Natural killer cell (primary cell): Measurements from ENCODE around the gene RIMBP3B. TPM values are rescaled to one million over a fixed set of nuclear protein-coding genes. Genes with fewer than 3 reads are reported as not detected.
"Not testable (repeated sequence)": the region's sequence is repeated elsewhere in the genome, so short reads cannot be mapped to it uniquely, and the experiment has no call there.

Source experiments
- ATAC-seq, 3 donors: fragments of 150-1000 bp in 2 of 3; fragments of 200-7000 bp in 1 of 3; cut with Tn5 transposase; 1 replicate in 1 of 3; 2 replicates in 2 of 3; pipeline ENCODE4 v1.10.0; 2021; ENCODE audit warnings: mild to moderate bottlenecking in 2 of 3, moderate library complexity in 2 of 3
- DNase-seq, 2 donors: peaks; one replicate each; pipeline versions ENCODE4 v3.0.0 to v3.0.0-alpha.2; 2013 to 2021; ENCODE audit warnings: mixed read lengths in 1 of 2
- H3K27ac ChIP-seq: one replicate; pipeline ENCODE4 v1.5.1; 2013; ENCODE audit warnings: mild to moderate bottlenecking, low read length
- H3K27me3 ChIP-seq: one replicate; pipeline ENCODE4 v1.6.1; 2013; ENCODE audit warnings: low read length; ENCODE audit not compliant: control insufficient read depth, insufficient read depth
- H3K36me3 ChIP-seq: one replicate; pipeline ENCODE4 v1.6.1; 2013; ENCODE audit warnings: low read length; ENCODE audit not compliant: control insufficient read depth, insufficient read depth
- H3K4me1 ChIP-seq: one replicate; pipeline ENCODE4 v1.6.1; 2013; ENCODE audit warnings: low read length; ENCODE audit not compliant: control insufficient read depth, insufficient read depth
- H3K4me3 ChIP-seq: one replicate; pipeline ENCODE4 v1.5.1; 2013; ENCODE audit warnings: low read length
- H3K9me3 ChIP-seq: one replicate; pipeline ENCODE4 v1.6.1; 2013; ENCODE audit warnings: low read length; ENCODE audit not compliant: control insufficient read depth, insufficient read depth
- H3K27ac Mint-ChIP-seq, 2 donors: one replicate each; pipeline ENCODE4 v1.8.0; 2022; ENCODE audit warnings: mild to moderate bottlenecking in 2 of 2, mixed read lengths in 2 of 2, moderate library complexity in 1 of 2
- H3K27me3 Mint-ChIP-seq, 2 donors: one replicate each; pipeline ENCODE4 v1.8.0; 2022; ENCODE audit warnings: low read depth in 2 of 2, mixed read lengths in 2 of 2
- H3K36me3 Mint-ChIP-seq: one replicate; pipeline ENCODE4 v1.8.0; 2022; ENCODE audit warnings: mixed read lengths
- H3K4me1 Mint-ChIP-seq, 2 donors: one replicate each; pipeline ENCODE4 v1.8.0; 2022; ENCODE audit warnings: mixed read lengths in 2 of 2
- H3K4me3 Mint-ChIP-seq: one replicate; pipeline ENCODE4 v1.8.0; 2022; ENCODE audit warnings: mild to moderate bottlenecking, moderate library complexity, mixed read lengths
- H3K9me3 Mint-ChIP-seq, 2 donors: one replicate each; pipeline ENCODE4 v1.8.0; 2022; ENCODE audit warnings: mixed read lengths in 2 of 2
- WGBS: methylation state at CpG from one replicate; pipeline ENCODE4 v1.1.7; 2013; ENCODE audit warnings: missing lambda C conversion rate; ENCODE audit not compliant: insufficient coverage; 5-methylcytosine and 5-hydroxymethylcytosine counted together
- intact Hi-C: fragments of 100-400 bp; cut with micrococcal nuclease; formaldehyde crosslinking; loops from one replicate; pipeline ENCODE4 v1.14.2; 2022
- total RNA-seq, 4 donors: library from RNA; stranded (reverse); fragments of 120-200 nt in 1 of 4; gene quantifications; one replicate each; pipeline versions ENCODE4 v1.2.3 to v1.2.4, GENCODE V29; 2013 to 2022

Gene RIMBP3B, protein sequence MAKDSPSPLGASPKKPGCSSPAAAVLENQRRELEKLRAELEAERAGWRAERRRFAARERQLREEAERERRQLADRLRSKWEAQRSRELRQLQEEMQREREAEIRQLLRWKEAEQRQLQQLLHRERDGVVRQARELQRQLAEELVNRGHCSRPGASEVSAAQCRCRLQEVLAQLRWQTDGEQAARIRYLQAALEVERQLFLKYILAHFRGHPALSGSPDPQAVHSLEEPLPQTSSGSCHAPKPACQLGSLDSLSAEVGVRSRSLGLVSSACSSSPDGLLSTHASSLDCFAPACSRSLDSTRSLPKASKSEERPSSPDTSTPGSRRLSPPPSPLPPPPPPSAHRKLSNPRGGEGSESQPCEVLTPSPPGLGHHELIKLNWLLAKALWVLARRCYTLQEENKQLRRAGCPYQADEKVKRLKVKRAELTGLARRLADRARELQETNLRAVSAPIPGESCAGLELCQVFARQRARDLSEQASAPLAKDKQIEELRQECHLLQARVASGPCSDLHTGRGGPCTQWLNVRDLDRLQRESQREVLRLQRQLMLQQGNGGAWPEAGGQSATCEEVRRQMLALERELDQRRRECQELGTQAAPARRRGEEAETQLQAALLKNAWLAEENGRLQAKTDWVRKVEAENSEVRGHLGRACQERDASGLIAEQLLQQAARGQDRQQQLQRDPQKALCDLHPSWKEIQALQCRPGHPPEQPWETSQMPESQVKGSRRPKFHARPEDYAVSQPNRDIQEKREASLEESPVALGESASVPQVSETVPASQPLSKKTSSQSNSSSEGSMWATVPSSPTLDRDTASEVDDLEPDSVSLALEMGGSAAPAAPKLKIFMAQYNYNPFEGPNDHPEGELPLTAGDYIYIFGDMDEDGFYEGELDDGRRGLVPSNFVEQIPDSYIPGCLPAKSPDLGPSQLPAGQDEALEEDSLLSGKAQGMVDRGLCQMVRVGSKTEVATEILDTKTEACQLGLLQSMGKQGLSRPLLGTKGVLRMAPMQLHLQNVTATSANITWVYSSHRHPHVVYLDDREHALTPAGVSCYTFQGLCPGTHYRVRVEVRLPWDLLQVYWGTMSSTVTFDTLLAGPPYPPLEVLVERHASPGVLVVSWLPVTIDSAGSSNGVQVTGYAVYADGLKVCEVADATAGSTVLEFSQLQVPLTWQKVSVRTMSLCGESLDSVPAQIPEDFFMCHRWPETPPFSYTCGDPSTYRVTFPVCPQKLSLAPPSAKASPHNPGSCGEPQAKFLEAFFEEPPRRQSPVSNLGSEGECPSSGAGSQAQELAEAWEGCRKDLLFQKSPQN (N-terminal part only)
- total RNA-seq: under 1 TPM in 2 of 3 donors, not detected in 1; 0.14 to 0.70 TPM
- 0.63 TPM for total RNA-seq (2013)

- ATAC-seq: peak; percentile 73 to 78 (median 74)
- H3K9me3 Mint-ChIP-seq, H3K27ac ChIP-seq, H3K27me3 ChIP-seq, DNase-seq, H3K4me3 ChIP-seq, H3K27me3 Mint-ChIP-seq, H3K27ac Mint-ChIP-seq, H3K4me3 Mint-ChIP-seq, H3K4me1 Mint-ChIP-seq, H3K9me3 ChIP-seq, H3K36me3 Mint-ChIP-seq, H3K36me3 ChIP-seq, intact Hi-C loops, H3K4me1 ChIP-seq: not testable (repeated sequence)
- WGBS: no CpG with 5 or more reads among the region's 91 CpGs
These were observed at the start of gene RIMBP3B for GRCh38 chr22:21383701-21384467. RIMBP3B (plus strand) TSS chr22:21383751; CDS start chr22:21383859, 108 bp downstream.

DNA sequence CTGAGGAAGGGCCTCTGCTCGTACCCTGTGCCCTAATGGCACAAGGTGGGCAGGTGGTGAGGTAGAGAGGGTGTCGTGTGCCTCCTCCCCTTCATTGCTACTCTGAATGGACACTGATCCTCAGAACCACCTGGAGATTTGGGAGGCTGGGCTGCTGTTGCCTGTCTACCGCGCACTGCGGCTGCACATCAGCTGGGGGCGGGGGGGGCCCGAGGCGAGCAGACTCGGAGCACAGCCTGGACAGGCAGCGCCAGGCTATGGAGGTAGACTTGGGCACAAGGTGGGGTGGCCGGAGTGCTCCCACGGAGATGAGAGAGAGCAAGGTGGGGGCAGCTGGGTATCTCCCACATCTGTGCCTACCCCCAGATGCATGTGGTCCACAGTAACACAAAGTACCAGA is 26.0 kb upstream of the RIMBP3B start:
- H3K9me3 ChIP-seq, intact Hi-C loops, H3K27ac Mint-ChIP-seq, H3K27me3 ChIP-seq, DNase-seq, H3K36me3 Mint-ChIP-seq, H3K4me1 ChIP-seq, H3K27me3 Mint-ChIP-seq, H3K9me3 Mint-ChIP-seq, H3K4me1 Mint-ChIP-seq, H3K4me3 ChIP-seq, H3K36me3 ChIP-seq, H3K4me3 Mint-ChIP-seq, H3K27ac ChIP-seq: not testable (repeated sequence)
- ATAC-seq: peak in 1 of 3 donors; percentile 14
- 91% methylated on average over 7 of the region's 12 CpGs for WGBS

DNA sequence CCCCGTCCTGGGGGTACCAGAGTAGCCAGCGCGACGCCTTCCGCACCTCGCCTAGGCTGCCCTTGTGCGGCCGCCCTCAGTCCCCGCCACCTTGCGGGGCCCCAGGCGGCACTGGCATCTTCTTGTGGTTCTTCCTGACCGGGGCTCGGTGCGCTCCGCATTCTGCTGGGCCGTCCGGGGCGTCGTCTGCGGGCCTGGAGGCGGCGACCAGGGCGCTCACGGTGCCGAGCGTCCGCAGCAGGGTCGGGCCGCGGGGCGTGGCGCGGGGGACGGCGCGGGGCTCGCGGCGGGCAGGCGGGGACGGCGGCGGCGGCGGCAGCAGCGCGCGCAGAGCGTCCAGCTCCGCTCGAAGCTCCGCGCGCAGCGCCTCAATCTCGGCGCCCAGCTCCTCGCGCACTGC is 23.0 kb upstream of the RIMBP3B start:
- H3K9me3 Mint-ChIP-seq, H3K4me1 ChIP-seq, H3K27ac ChIP-seq, H3K4me3 ChIP-seq, H3K36me3 ChIP-seq, H3K27me3 ChIP-seq, H3K27me3 Mint-ChIP-seq, H3K4me1 Mint-ChIP-seq, H3K9me3 ChIP-seq, H3K36me3 Mint-ChIP-seq, DNase-seq, H3K4me3 Mint-ChIP-seq, intact Hi-C loops, ATAC-seq, H3K27ac Mint-ChIP-seq: not testable (repeated sequence)
- WGBS: no CpG with 5 or more reads among the region's 59 CpGs

DNA sequence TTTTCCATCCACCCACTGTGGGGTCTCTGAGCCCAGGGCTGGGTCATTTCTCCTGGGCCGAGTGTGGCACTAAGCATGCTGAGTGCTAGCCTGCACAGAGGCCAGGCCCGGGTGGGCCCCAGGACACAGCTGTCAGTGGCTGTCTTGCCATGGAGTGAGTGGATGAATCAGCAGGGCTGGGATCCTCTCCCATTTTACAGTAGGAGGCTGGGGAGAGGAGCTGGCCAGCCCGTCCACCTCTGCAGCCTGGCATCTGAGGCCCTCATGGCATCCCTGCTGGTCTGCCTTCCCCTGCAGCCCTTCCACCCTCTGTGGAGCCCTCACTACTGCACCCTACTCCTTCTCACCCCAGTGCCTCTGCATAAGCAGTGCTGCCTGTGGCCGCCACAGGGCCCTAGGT is 21.1 kb upstream of the RIMBP3B start:
- H3K36me3 ChIP-seq, H3K4me1 ChIP-seq, H3K9me3 Mint-ChIP-seq, H3K4me3 ChIP-seq, H3K36me3 Mint-ChIP-seq, intact Hi-C loops, DNase-seq, H3K27me3 ChIP-seq, H3K9me3 ChIP-seq, H3K4me3 Mint-ChIP-seq, H3K27ac Mint-ChIP-seq, H3K27ac ChIP-seq, ATAC-seq, H3K4me1 Mint-ChIP-seq, H3K27me3 Mint-ChIP-seq: not testable (repeated sequence)
- WGBS: no CpG with 5 or more reads among the region's 4 CpGs

- H3K4me3 ChIP-seq, H3K36me3 ChIP-seq, H3K9me3 Mint-ChIP-seq, H3K27me3 Mint-ChIP-seq, H3K9me3 ChIP-seq, H3K36me3 Mint-ChIP-seq, DNase-seq, H3K4me1 ChIP-seq, H3K27me3 ChIP-seq, ATAC-seq, H3K4me1 Mint-ChIP-seq, H3K27ac Mint-ChIP-seq, intact Hi-C loops, H3K4me3 Mint-ChIP-seq, H3K27ac ChIP-seq: not testable (repeated sequence)
- WGBS: no CpG with 5 or more reads among the region's 5 CpGs
These were observed 20.5 kb upstream of the RIMBP3B start for GRCh38 chr22:21363061-21363460.

- H3K27ac Mint-ChIP-seq, H3K36me3 ChIP-seq, H3K9me3 Mint-ChIP-seq, H3K9me3 ChIP-seq, H3K36me3 Mint-ChIP-seq, H3K4me3 ChIP-seq, H3K27ac ChIP-seq, H3K27me3 Mint-ChIP-seq, H3K27me3 ChIP-seq, H3K4me3 Mint-ChIP-seq, H3K4me1 Mint-ChIP-seq, DNase-seq, H3K4me1 ChIP-seq, intact Hi-C loops: not testable (repeated sequence)
- 67% methylated on average over 6 of the region's 11 CpGs for WGBS
- peak in 1 of 3 donors; percentile 14 for ATAC-seq
These were observed 19.7 kb upstream of the RIMBP3B start for GRCh38 chr22:21363803-21364202.

GRCh38 chr22:21364362-21364761 is 19.2 kb upstream of the RIMBP3B start:
- H3K4me3 Mint-ChIP-seq, H3K4me3 ChIP-seq, H3K4me1 ChIP-seq, H3K9me3 ChIP-seq, intact Hi-C loops, H3K36me3 ChIP-seq, H3K36me3 Mint-ChIP-seq, H3K9me3 Mint-ChIP-seq, DNase-seq, ATAC-seq, H3K27ac ChIP-seq, H3K27me3 ChIP-seq, H3K4me1 Mint-ChIP-seq, H3K27me3 Mint-ChIP-seq, H3K27ac Mint-ChIP-seq: not testable (repeated sequence)
- no CpG with 5 or more reads among the region's 11 CpGs for WGBS
